GM13976 (cell line): ENCODE measurements around the gene PTTG1.
A peak's percentile ranks its signal among the peaks of the same experiment; 100 is the strongest.

Experiments used
- DNase-seq: peaks from one replicate; pipeline ENCODE4 v3.0.0; 2012; ENCODE audit warnings: low spot score
- CTCF ChIP-seq: IDR thresholded peaks from 2 replicates; pipeline ENCODE4 v1.5.1; 2012; ENCODE audit warnings: borderline replicate concordance, mild to moderate bottlenecking; ENCODE audit not compliant: insufficient read depth; ENCODE audit errors: extremely low read depth, missing control alignments, control extremely low read depth
- in situ Hi-C: fragments of 300-500 bp; cut with MboI; formaldehyde crosslinking; loops from one replicate; pipeline ENCODE4 v1.12.0; 2022; ENCODE audit warnings: low sequenced_read_pairs, mixed read lengths, inconsistent platforms; ENCODE audit not compliant: unreplicated experiment

Gene PTTG1

GRCh38 chr5:160455600-160455999, 33.9 kb downstream of the PTTG1 start:
- no peak for DNase-seq
- no peak for TF ChIP-seq CTCF
- in situ Hi-C loops, result no loop called here

GRCh38 chr5:160456480-160457177, 35.0 kb downstream of the PTTG1 start:
- TF ChIP-seq CTCF, result no peak
- in situ Hi-C loops, result no loop called here
- DNase-seq, result no peak

- TF ChIP-seq CTCF, result no peak
- DNase-seq, result no peak
- in situ Hi-C loops, result no loop called here
Observed at GRCh38 chr5:160457252-160457651, 35.6 kb downstream of the PTTG1 start.

- no peak for TF ChIP-seq CTCF
- in situ Hi-C loops, result no loop called here
Observed at GRCh38 chr5:160458806-160459800, 37.4 kb downstream of the PTTG1 start.

GRCh38 chr5:160460377-160461049, 38.9 kb downstream of the PTTG1 start:
- DNase-seq, result no peak
- peak; percentile 10 for TF ChIP-seq CTCF
- in situ Hi-C loops, result no loop called here

More at GRCh38 chr5:160458806-160459800, 37.4 kb downstream of the PTTG1 start:
- peak; percentile 42 for DNase-seq

- no peak for TF ChIP-seq CTCF
- in situ Hi-C loops, result no loop called here
- DNase-seq, result no peak
Observed at GRCh38 chr5:160461378-160461777, 39.7 kb downstream of the PTTG1 start.
